GM12878 (cell line): Measurements from ENCODE around the gene NCBP1. TPM values are rescaled to one million over a fixed set of nuclear protein-coding genes. Genes with fewer than 3 reads are reported as not detected.

Experiments
- ATAC-seq: fragments of 200-7000 bp; cut with Tn5 transposase; 3 replicates; pipeline ENCODE4 v1.9.1; 2020; ENCODE audit warnings: mild to moderate bottlenecking, moderate library complexity
- BruUV-seq: library from RNA; stranded (reverse); fragments of 400-500 nt; replicated peaks from 2 replicates; lab custom pipeline; 2021; lab: Mats Ljungman, UMichigan
- CTCF ChIA-PET: fragments of 300-600 bp; sonication (Branson Sonifier 250); formaldehyde crosslinking; extraction: SDS; loops from one replicate; lab custom pipeline; 2021; ENCODE audit warnings: inconsistent platforms; lab: Yijun Ruan, JAX
- POLR2A ChIA-PET: fragments of 350-600 bp; formaldehyde crosslinking; extraction: SDS; loops from one replicate; lab custom pipeline; 2021; ENCODE audit warnings: inconsistent platforms; lab: Charles Lee
- RAD21 ChIA-PET: fragments of 300-600 bp; sonication (Branson Sonifier 250); formaldehyde crosslinking; loops from one replicate; lab custom pipeline; 2023; ENCODE audit warnings: antibody characterized with exemption; ENCODE audit not compliant: unreplicated experiment; lab: Charles Lee
- SMC1A ChIA-PET: fragments of 300-600 bp; sonication (Branson Sonifier 250); formaldehyde crosslinking; loops from one replicate; lab custom pipeline; 2023; ENCODE audit not compliant: unreplicated experiment, uncharacterized antibody; lab: Charles Lee
- DNase-seq: peaks from one replicate; pipeline ENCODE4 v3.0.0-alpha.2; 2011; ENCODE audit warnings: low read depth, low spot score
- FAIRE-seq: peaks from 3 replicates; lab custom pipeline; 2011; peaks lifted over from hg19 to GRCh38; lab: Jason Lieb, UNC
- H2AFZ ChIP-seq: 2 replicates; pipeline ENCODE4 v1.6.0; 2011; ENCODE audit warnings: low read depth, low read length, control low read depth; ENCODE audit not compliant: control insufficient read depth
- H3K27ac ChIP-seq: 2 replicates; pipeline ENCODE4 v1.5.1; 2011; ENCODE audit warnings: control low read depth; ENCODE audit not compliant: control insufficient read depth, insufficient read depth
- H3K27me3 ChIP-seq, 2 experiments: replicated peaks in 1 of 2; 2 replicates each; pipeline versions ENCODE4 v1.6.0 to v1.6.1; 2011; ENCODE audit warnings: low read length in 1 of 2; ENCODE audit not compliant: control insufficient read depth in 2 of 2, insufficient read depth in 2 of 2
- H3K36me3 ChIP-seq, 2 experiments: 2 replicates each; pipeline ENCODE4 v1.5.1; 2011; ENCODE audit warnings: low read length in 1 of 2; ENCODE audit not compliant: control insufficient read depth in 2 of 2, insufficient read depth in 2 of 2
- H3K4me1 ChIP-seq: 2 replicates; pipeline ENCODE4 v1.6.1; 2011; ENCODE audit warnings: mild to moderate bottlenecking, low read length, moderate library complexity, mixed read lengths; ENCODE audit not compliant: control insufficient read depth, insufficient read depth
- H3K4me2 ChIP-seq: 2 replicates; pipeline ENCODE4 v1.6.0; 2011; ENCODE audit warnings: control low read depth; ENCODE audit not compliant: control insufficient read depth, insufficient read depth
- H3K4me3 ChIP-seq: fragments of 200-600 bp; sonication (generic); 2 replicates; pipeline ENCODE4 v1.5.1; 2016
- H3K79me2 ChIP-seq: 2 replicates; pipeline ENCODE4 v1.6.0; 2011; ENCODE audit warnings: low read length; ENCODE audit not compliant: control insufficient read depth, insufficient read depth
- H3K9ac ChIP-seq: 2 replicates; pipeline ENCODE4 v1.8.0; 2011; ENCODE audit warnings: low read length, control low read depth, mixed read lengths; ENCODE audit not compliant: control insufficient read depth, insufficient read depth
- H3K9me3 ChIP-seq: replicated peaks from 3 replicates; pipeline ENCODE4 v1.5.1; 2011; ENCODE audit warnings: mild to moderate bottlenecking, low read length; ENCODE audit not compliant: control insufficient read depth, insufficient read depth
- H4K20me1 ChIP-seq: 2 replicates; pipeline ENCODE4 v1.6.0; 2011; ENCODE audit not compliant: control insufficient read depth, insufficient read depth
- CEBPB ChIP-seq, 2 experiments: fragments of 150-350 bp in 1 of 2; IDR thresholded peaks; 2 replicates each; pipeline ENCODE4 v1.6.1; 2012 to 2014; ENCODE audit warnings: low read depth in 2 of 2, low read length in 2 of 2, borderline replicate concordance in 1 of 2, inconsistent platforms in 1 of 2
- CREB1 ChIP-seq: IDR thresholded peaks from 2 replicates; pipeline ENCODE4 v1.6.1; 2012; ENCODE audit warnings: low read depth, mild to moderate bottlenecking, inconsistent platforms
- E4F1 ChIP-seq: fragments of 450-650 bp; IDR thresholded peaks from 2 replicates; pipeline ENCODE4 v1.6.1; 2018; ENCODE audit warnings: borderline replicate concordance, mild to moderate bottlenecking; ENCODE audit not compliant: partially characterized antibody
- ESRRA ChIP-seq: IDR thresholded peaks from 2 replicates; pipeline ENCODE4 v1.6.1; 2012; ENCODE audit warnings: mild to moderate bottlenecking, low read length, improper control_type of control experiment
- HSF1 ChIP-seq: fragments of 150-350 bp; IDR thresholded peaks from 2 replicates; pipeline ENCODE4 v1.6.1; 2014; ENCODE audit warnings: mild to moderate bottlenecking, low read depth, low read length
- IKZF1 ChIP-seq: fragments of 450-650 bp; conservative IDR thresholded peaks from 2 replicates; pipeline ENCODE4 v1.6.1; 2017; ENCODE audit warnings: antibody characterized with exemption, mild to moderate bottlenecking
- LARP7 ChIP-seq: fragments of 450-650 bp; IDR thresholded peaks from 2 replicates; pipeline ENCODE4 v1.6.1; 2017; ENCODE audit warnings: mild to moderate bottlenecking
- NFYB ChIP-seq: IDR thresholded peaks from 2 replicates; pipeline ENCODE4 v1.6.1; 2011; ENCODE audit warnings: low read depth, mild to moderate bottlenecking, low read length, improper control_type of control experiment, moderate library complexity; ENCODE audit not compliant: insufficient read depth
- SP1 ChIP-seq: IDR thresholded peaks from one replicate; pipeline ENCODE4 v1.6.1; 2011; ENCODE audit warnings: low read depth, low read length
- STAT1 ChIP-seq: fragments of 450-650 bp; conservative IDR thresholded peaks from 2 replicates; pipeline ENCODE4 v1.6.1; 2014; ENCODE audit warnings: antibody characterized with exemption, mild to moderate bottlenecking
- USF1 ChIP-seq: IDR thresholded peaks from 2 replicates; pipeline ENCODE4 v1.6.1; 2011; ENCODE audit warnings: borderline replicate concordance, low read depth, mild to moderate bottlenecking, moderate library complexity, mixed read lengths, low read length; ENCODE audit not compliant: insufficient read depth; ENCODE audit errors: extremely low read length
- ZBTB33 ChIP-seq: fragments of 450-650 bp; IDR thresholded peaks from 2 replicates; pipeline ENCODE4 v1.6.1; 2017; ENCODE audit warnings: mild to moderate bottlenecking
- ZNF622 ChIP-seq: fragments of 450-650 bp; IDR thresholded peaks from 2 replicates; pipeline ENCODE4 v1.6.1; 2017; ENCODE audit warnings: mild to moderate bottlenecking, inconsistent platforms
- WGBS: methylation state at CpG from one replicate; pipeline ENCODE4 v1.1.6; 2016; ENCODE audit warnings: low lambda C conversion rate; ENCODE audit not compliant: insufficient replicate concordance, insufficient coverage; ENCODE audit errors: missing lambda C conversion rate; 5-methylcytosine and 5-hydroxymethylcytosine counted together
- in situ Hi-C: fragments of 300-500 bp; cut with MboI; formaldehyde crosslinking; loops from 9 replicates; pipeline ENCODE4 v1.14.3; 2018; ENCODE audit warnings: mixed read lengths
- intact Hi-C: fragments of 100-400 bp; cut with micrococcal nuclease; formaldehyde crosslinking; loops from one replicate; pipeline ENCODE4 v1.14.2; 2022; ENCODE audit not compliant: unreplicated experiment
- polyA plus RNA-seq, 11 experiments: library from polyadenylated mRNA; depleted of rRNA in 4 of 11; unstranded in 6 of 11; stranded (reverse) in 5 of 11; fragments of >200 nt; fragmentation: Nextera tagmentation in 4 of 11; fragmentation: Illumina TruSeq in 1 of 11; extraction: Ambion mirVana in 4 of 11; extraction: Trizol in 1 of 11; gene quantifications; 1 replicate in 1 of 11; 2 replicates in 10 of 11; pipeline versions ENCODE4 v1.2.1 to v1.2.3, GENCODE V29; 2011 to 2016; ENCODE audit warnings: inconsistent platforms in 2 of 11, missing spikeins in 2 of 11, low read depth in 1 of 11
- total RNA-seq, 4 experiments: library from RNA; depleted of rRNA in 3 of 4; stranded (reverse); fragments of >200 nt in 3 of 4; fragmentation: Illumina TruSeq in 1 of 4; extraction: Trizol in 1 of 4; gene quantifications; 2 replicates each; pipeline versions ENCODE4 v1.2.1 to v1.2.3, GENCODE V29; 2013 to 2021

NCBP1 gene
- total and polyA plus RNA-seq, 10 of the 15 experiments (the other 5 are each of a cell fraction or from before 2014, with no cell fraction given), result 14.7 to 70.9 (median 36.0) TPM

- TF ChIP-seq CREB1, result no peak
- TF ChIP-seq ZBTB33, result no peak
Measured at GRCh38 chr9:97645720-97646119, 12.1 kb downstream of the NCBP1 start (continued).

GRCh38 chr9:97647996-97648395 lies 14.4 kb downstream of the NCBP1 start:
- no TSS peak for BruUV-seq
- no peak overlapping the region for H3K4me2 ChIP-seq
- no peak overlapping the region for H3K27ac ChIP-seq
- H3K9ac ChIP-seq, result no peak overlapping the region
- RAD21 ChIA-PET, result no interaction called here
- POLR2A ChIA-PET, result no interaction called here
- peaks cover 14 to 21% of the 10 kb centered on the region in 2 experiments for H3K36me3 ChIP-seq
- no peak overlapping the region for H2AFZ ChIP-seq
- no peaks in the 10 kb centered on the region for H3K27me3 ChIP-seq
- H3K9me3 ChIP-seq, result no peaks in the 10 kb centered on the region
- no peak for DNase-seq
- no peak overlapping the region for H3K4me3 ChIP-seq
- no peaks in the 10 kb centered on the region for H3K79me2 ChIP-seq
- in situ Hi-C loops (loop anchor here (25.0 kb wide), 1 partner anchor 1236 kb away; the partner anchor contains the start of gene ZNF367), intact Hi-C loops (no loop called here)
- H4K20me1 ChIP-seq, result no peaks in the 10 kb centered on the region
- 98% methylated on average over 5 of the region's 5 CpGs for WGBS
- no peaks in the 10 kb centered on the region for H3K4me1 ChIP-seq
- SMC1A ChIA-PET, result interaction anchor here (0.9 to 2.7 kb wide), 3 partner anchors 8 to 17 kb away, joined by 3 to 10 read pairs (median 3); no protein-coding TSS in a partner anchor
- TF ChIP-seq E4F1 (no peak), STAT1 (no peak), SP1 (no peak), ZNF622 (no peak), CEBPB (IDR thresholded peaks at IDR 0.05; ENCODE audit: borderline replicate concordance in 1 of 2, low read depth in 2 of 2, low read length in 2 of 2) (no peak), LARP7 (no peak), USF1 (no peak), IKZF1 (no peak), ESRRA (no peak), NFYB (no peak), HSF1 (no peak)
- CTCF ChIA-PET, result interaction anchor here (1.4 kb wide), 1 partner anchor 32 kb away, joined by 3 read pairs; no protein-coding TSS in a partner anchor
- FAIRE-seq, result no peak
- ATAC-seq, result no peak
